Measurements from ENCODE around the gene PDZD2.
"Not testable (repeated sequence)": the region's sequence is repeated elsewhere in the genome, so short reads cannot be mapped to it uniquely, and the experiment has no call there.

Gene PDZD2

DNA sequence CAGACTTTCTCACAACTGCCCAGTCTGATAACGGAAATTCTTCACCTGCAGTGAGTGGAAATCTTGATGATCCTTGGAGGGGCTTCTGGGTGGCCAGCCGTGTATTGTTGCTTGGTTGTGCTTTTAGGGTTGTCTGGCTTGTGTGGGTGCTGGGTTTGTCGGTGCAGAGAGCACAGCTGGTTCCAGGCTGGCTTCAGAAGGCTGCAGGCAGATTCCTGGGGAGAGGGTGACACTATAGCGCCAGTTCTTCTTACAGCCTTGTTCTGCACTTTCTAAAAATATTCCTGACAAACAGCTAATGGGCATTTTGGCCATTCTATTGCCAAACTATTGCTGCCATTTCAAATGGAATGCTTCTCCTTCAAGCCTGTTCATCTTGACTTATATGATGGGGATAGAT, 99.3 kb downstream of the PDZD2 start:
- no peak for DNase-seq

DNA sequence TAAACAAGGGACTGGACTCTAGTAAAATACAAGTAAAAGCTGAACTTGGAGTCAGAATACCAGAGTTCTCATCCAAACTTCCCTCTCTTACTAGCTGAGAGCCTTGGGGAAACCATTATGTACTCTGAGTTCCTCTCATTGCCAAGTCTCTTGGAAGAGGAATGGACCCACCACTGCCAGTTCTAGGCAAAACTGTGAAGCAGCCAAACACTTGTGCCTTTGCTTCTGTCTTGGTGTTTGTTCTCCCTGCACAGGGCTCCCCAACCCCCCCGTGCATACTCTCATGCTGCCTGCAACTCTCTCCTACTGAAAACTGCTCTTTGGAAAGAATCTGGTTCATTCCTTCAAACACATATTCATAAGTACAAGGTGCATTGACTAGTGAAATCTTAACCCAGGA, 102.6 kb downstream of the PDZD2 start:
- no peak for DNase-seq

DNA sequence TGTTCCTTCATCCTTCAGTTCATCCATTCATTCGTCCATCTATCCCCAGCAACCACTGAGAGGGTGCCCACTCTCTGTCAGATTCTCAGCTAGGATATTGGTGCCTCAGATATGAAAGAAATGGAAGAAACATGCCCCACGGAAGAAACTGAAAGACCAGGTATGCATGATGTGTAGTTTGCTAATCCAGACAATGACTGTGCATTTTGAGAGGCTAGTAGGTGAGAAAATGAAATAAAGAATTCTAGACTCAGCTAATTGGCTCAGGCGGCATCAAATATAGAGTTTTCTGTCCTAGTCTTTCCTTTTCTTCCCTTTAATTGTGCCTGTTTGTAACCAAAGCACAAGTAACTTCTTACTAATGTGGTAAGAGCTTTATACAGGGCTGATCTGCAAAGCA, 104.7 kb downstream of the PDZD2 start:
- no peak for DNase-seq

DNA sequence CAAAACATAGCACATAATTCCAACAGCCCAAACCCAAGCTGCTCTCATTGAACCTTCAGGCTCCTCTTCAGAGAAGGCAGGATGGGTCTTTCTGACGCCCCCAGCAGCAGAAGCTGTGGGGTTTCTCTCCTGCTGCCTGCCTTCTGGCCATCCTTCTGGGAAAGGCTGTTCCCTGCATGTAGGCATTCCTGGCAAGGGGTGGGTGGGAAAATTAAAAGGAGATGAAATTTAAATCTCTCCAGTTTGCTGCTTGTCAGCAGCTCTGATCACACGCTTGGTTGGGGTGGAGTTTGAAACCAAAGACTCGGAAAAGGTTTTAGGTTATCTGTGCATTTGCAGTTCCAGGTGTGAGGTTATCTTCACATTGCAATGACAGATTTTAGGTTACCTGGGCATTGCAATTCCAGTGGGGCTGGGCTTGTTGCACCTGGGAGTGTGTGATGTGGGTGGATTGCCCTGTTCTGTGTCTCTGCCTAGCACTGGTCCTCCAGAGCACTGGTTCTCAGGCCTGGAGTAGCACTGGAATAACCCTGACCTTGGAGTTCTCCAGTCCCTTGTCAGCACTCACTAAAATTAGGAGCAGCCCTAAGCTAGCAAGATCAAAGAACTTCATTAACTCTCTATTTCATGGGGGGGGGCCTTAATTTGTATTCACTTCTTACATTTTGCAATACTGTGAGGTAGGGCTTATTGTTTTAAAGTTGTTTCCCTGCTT, 109.7 kb downstream of the PDZD2 start:
- DNase-seq, result no peak

DNA sequence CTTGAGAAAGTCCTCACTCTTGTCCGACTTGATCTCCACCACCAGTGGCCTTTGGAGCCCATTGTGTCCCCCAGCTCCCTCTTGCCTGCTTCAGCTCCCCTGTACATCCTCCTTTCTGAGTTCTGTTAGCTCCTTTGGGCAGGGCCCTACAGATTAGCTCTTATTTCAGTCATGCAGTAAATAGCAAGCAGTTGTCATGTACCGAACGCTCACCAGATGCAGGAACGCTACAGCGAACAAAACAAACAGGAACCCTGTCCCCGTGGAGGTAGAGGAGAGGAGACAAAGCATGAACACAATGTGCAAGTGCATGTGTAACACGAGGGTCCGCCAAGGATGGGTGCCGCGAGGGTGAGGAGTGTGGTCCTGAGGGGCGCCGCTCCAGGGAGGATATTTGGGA, 111.3 kb downstream of the PDZD2 start:
- DNase-seq, result no peak

DNA sequence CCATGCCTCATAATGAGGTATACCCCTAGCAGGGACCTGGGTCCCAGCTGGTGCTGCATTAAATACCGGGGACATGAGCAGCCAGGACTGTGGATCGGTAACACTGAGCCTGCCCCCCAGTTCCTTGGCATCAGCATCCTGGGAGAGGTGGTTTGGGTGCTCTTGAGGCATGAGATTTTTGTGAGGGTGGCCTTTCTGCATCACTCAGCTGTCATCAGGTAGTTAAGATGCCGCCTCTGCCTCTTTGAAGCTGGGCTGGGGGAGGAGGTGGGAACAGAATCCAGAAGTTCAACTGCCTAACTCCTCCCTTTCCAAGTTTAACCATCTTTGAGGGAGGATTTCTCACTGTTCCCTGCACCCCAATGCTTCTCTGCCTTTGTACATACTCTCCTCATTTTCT, 112.7 kb downstream of the PDZD2 start:
- no peak for DNase-seq

DNA sequence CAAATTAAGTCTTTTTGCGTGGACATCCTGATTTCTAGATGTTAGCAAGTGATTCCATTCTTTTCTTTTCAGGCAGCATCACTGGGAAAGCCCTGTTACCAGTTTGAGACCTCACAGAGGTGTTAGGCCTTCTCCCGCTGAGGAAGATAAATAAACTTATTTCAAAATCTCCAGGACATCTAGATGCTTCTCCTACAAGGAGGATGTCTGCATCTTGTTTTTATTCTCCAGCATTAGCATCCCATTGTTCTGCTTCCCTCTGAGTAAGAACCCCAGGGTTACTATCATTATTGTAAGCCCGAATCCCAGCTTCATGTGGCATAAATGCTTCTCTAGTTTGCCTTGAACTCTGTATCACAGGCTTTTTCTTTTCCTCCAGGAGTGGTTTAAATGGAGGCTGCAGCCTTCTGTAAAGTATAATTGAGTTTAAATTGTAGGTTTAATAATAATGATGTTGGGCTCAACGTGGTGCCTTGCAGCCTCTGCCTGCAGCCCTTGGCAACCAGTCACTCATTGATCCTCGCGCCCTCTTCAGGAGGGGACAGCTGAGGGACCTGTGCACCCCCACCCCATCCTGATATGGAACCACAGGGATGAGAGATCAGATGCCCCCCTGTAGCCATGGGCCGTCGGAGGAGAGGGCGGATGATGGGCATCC, 114.9 kb downstream of the PDZD2 start:
- no peak for DNase-seq

DNA sequence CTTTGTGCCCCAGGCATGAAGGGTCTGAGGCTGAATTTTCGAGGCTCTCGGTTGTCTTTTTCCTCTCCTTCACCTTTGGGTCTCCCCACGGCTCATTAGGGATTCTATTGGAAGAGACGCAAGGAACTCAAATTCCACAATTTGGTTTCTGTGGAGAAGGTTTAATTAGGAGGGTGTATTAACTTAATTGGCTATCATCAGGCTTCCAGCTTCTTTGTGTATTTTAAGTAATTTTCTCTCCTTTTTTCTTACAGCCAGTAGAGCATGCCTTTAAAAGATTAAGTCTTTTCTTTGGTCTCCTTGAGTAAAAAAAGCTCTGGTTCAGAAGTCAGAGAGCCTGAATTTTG, 115.4 kb downstream of the PDZD2 start:
- DNase-seq, result no peak

DNA sequence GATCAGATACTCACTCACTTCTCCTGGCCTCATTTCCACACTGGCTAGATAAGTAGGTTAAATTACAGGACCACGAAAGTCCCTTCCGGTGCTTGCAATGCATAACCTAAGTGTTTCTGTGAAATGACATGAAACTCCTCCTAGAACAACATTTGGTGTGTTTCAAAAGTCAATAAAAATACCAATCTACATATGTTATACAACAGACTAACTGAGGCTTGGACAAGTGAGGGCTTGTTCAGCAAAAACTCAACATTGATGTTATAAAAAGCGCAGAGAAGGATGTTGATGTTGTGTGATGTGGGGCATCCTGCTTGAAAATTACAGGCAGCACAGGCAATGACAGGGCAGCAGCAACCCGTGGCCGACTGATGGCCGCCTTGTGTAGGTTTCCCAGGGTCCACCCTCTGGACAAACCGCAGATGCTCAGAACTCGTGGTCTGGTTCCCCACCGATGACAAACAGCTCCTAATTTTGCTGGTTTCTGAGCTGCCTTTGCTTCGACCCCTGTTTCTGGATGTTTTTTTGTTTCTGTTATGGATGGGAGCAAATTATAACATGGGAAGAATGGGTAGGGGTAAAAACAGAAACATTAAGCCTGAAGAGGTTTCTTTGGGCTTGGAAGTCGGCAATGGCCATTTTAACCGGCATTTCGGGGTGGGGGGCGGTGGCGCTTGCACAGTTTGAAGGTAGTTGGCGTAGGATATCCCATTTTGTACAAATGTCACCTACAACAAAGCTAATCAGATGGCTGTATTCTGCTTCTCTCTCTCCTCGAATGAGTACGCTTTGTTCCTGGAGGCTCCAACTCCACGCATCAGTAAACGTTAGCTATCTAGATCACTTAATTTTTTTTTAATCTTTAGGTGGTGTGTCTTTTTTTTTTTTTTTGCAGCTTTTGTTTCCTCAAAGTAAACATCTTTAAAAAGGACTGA, 116.1 kb downstream of the PDZD2 start:
- no peak for DNase-seq

DNA sequence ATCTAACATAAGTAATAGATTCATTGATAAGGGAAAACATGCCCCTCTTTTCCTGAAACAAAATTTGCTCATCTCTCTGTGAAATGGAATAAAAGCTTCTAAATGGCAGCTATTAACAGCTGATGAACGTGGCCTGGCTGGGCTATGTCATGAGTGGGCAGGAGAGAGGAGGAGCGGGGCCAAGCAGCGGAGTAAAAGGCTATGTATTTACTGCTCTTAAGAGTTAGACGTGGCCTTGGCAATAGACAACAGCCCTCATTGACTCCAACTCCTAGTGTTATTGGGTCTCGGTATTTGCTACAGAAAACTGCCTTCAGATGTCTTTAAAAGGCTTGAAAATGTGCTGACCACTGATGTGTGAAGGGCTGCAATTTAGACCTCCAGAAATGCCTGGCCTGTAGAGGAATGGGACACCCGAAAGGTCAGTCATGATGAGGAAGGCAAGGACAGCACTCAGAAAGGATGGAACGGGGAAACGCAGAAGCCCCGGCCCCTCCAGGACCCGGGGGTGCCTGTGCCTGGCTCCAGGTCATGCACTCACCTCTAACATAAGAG, 116.8 kb downstream of the PDZD2 start:
- DNase-seq, result no peak

DNA sequence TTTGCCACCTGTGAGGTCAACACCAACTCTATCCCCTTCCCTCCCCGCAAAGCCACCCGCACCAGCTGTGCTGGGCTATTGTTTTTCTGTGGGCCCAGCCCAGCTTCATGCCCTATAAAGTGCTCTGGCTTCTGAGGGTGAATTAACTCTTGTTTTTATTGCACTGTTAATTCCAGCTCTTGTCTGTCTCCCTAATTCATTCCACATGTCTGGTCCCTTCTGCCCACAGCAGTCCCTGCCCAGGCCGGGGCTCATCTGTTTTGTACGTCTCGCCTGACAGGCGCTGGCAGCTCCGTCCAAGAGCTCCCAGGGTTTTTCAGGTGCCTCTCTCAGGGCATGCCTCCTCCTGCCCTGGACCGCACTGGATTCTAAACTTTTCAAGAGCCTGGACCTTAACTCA, 118.9 kb downstream of the PDZD2 start:
- no peak for DNase-seq

DNA sequence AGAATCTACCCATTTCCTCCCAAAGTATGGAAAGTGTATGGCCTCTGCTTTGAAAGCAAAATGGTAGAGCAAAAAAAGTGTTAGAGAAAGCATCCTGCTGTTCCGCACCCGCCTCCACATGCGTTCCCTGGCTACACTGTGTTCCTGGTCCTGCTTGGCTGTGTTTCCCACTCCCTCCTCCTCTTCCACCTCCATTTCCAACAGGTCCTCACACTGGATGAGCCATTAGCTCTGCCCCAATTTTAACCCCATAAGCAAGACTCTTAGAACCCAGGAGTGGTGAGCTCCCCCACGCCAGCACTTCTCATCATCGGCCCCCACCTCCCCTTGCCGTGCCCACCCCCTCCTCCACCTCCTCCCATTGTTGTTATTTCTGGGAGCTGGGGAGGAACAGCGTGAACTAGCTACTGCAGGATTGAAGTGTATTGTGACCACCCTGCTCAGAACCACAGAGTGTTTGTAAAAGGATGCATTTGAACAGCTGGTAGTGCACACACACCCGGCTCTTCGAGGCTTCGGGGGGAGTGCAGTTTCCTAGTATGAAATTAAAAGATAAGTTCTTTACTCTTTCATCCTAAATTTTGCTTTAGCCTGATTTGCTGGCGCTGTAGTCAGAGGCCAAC, 120.0 kb downstream of the PDZD2 start:
- DNase-seq, result no peak

DNA sequence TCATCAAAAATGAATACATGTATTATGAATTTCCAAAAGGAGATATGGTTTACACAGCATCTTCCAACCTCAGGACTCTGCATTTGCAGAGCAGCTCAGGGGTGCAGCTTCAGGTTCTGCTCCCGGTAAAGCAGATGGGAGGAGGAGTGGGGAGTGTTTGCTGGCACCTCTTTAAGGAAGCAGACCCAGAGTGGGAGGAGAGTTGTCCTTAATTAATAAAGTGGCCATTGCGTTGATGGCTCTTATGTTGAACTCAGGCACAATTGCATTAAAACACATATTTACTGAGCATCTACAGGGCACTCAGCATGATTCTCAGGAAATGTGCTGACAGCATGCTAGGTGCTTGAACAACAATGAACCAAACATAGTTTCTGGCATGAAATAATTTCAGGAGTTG, 121.0 kb downstream of the PDZD2 start:
- no peak for DNase-seq

DNA sequence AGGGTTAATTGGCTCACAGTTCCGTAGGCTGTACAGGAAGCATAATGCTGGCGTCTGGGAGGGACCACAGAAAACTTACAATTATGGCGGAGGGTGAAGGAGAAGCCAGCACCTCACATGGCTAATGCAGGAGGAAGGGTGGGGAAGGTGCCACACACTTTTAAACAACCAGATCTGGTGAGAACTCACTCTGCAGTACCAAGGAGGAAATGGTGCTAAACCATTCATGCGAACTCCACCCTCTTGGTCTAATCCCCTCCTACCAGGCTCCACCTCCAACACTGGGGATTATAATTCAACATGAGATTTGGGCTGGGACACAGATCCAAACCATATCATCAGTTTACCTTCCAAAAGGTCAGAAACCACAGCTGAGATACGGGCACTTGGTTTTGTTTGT, 122.9 kb downstream of the PDZD2 start:
- no peak for DNase-seq

DNA sequence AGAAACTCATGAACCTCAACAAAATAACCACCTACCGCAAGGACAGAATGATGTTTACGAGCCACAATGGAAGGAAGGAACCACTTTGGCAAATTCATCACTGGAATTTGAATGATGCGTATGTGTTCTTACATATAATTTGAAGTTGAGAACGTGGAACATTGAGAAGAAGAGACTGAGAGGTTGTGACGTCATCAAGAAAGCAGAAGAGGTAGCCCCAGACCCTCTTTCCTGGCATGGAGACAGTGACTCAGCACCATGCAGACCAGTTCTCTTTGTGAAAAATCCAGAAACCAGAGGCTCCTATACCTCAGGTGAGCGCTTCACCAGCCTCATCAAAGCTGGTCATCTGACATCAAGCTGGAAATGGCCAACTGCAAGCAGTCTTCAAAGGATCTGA, 124.5 kb downstream of the PDZD2 start:
- DNase-seq, result no peak

DNA sequence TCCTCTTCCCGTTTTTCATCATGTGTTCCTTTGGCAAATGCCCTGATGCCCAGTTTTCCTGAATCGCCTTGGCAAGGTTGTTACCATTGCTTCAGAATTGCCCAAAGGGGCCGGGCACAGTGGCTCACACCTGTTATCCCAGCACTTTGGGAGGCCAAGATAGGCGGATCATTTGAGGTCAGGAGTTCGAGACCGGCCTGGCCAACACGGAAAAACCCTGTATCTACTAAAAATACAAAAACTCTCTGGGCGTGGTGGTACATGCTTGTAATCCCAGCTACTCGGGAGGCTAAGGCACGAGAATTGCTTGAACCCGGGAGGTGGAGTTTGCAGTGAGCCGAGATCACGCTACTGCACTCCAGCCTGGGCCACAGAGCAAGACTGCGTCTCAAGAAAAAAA, 125.8 kb downstream of the PDZD2 start:
- not testable (repeated sequence) for DNase-seq

DNA sequence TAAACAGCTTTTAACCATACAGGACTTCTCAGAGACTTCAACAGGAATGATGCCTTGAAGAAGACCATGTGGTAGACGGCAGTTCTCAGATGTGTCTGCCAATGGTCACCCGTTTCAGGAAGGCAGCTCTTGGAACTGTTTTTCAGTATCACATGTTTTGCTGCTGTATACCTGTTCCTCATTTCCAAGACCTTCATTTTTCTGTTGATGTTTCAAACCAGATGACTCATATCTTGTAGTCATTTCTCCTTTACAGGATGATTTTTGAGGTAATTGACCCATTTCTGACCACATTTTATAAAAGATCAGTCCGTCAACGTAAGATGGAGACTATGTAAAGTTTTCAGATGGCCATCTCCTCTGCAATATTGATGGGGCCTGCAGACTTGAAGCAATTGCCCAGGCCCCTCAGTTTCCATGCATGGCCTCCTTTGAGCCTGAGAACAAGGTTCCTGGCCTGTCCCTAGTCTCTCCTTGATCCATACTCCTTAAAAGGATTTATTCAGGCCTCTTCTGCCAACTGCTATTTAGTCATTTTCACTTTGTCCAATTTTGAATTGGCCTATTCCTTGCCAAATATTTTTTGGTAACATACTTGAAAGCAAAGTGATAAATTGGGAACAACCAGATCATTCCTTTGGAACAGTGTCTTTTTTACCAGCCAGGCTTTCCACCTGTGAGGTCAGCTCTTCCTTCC, 128.6 kb downstream of the PDZD2 start:
- no peak for DNase-seq

DNA sequence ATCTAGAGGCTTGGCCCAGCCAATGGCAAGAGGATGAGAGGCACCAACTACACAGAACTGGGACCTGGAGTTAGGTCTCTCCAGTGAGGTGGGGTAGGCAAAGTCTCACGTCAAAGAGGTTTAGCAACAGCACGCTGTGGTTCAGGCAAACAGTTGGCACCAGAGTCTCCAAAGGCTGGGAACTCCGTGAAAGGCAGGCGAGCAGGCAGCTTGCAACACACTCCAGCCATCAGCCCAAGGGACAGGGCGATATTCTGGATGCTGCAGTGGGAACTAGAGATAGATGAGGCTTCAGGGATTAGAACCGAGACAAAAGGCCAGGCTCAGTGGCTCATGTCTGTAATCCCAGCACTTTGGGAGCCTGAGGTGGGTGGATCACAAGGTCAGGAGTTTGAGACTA, 129.1 kb downstream of the PDZD2 start:
- no peak for DNase-seq

DNA sequence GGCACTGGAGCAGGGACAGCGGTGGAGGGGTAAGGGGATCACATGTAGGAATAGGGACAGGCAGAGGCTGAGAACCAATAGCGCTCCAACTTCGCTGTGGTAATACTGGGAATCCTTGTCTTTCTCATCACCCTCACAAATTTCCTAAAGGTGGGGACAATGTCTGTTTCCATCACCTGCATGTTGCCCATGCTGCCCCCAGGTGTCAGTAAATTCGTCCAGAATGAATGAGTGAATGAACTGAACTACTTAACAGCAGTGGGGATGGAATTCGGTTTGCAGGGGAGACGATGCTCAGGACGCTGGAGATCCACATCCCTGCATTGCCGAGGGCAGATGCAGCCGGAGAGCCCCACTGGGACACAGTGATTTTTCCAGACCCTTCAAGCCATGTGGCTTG, 129.9 kb downstream of the PDZD2 start:
- DNase-seq, result no peak

DNA sequence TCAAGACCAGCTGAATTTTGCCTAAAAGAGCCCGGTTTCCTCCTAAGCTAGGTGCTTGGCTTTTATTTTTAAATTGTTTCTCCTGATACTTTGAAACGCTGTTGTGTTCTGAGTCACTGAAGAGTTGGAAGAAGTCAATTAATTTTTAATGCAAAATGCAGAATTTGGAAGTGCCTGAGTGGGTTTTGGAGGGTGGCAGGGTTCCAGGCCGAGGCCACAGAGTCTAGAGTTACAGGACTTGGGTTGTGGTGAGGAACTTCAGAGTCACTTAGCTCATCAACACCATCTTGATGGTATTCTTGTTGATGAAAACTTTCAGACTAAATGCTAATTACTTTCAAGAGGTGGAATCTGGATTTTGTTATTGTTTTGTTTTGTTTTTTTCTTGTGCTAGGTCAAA, 130.6 kb downstream of the PDZD2 start:
- DNase-seq, result no peak

DNA sequence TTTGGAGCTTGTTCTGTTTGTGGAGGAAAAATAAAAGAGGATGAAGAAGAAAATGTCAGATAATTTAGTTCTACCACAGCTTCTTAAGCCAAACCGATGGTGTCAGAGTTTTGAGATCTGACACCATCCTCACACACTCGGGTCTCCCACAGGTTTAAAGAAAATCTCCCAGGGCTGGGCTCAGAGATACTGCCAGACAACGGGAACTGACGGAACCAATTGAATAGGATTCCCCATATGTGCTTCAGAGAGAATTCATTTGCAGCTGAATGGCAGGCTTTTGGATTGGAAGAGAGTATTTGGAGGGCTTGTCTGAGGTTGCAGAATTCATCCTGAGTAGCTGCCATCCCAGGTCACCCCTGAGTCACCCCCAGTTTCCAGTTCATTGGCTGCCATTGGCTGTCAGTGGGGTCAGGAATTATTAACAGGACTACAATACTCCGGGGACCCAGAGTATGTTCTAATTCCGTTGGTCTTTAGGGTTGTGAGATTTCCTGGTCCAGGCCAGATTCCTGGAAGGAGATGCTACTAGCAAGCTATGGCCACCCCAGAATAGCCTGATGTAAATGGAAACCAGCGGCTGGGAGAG, 131.3 kb downstream of the PDZD2 start:
- no peak for DNase-seq

DNA sequence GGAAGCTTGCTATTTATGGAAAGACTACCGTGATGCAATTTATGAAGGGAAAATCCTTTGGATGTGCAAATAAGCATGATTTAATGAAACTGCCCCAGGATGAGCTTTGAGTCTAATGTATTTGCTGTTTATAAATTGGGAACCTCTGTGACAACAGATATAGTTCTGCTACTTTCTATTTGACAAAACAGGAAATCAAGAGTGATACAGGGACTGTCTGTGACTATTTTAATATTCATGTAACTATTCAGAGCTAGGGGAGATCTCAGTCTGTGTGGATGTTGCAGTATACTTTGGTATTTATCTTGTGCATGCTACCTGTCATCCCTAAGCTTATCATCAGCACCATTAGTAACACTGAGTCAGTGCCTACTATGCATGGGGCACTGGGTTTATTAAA, 132.1 kb downstream of the PDZD2 start:
- DNase-seq, result no peak
